Activated naive CD4-positive, alpha-beta T cell treated with anti-CD3 and anti-CD28 coated beads, Interleukin-2, amount 50 U/mL, for 24 hours (primary cell): ENCODE measurements around the gene CABLES1.
"Not testable (repeated sequence)": the region's sequence is repeated elsewhere in the genome, so short reads cannot be mapped to it uniquely, and the experiment has no call there.

Source experiments
- H3K27ac Mint-ChIP-seq: one replicate; pipeline ENCODE4 v1.8.0; 2021; ENCODE audit warnings: mild to moderate bottlenecking, mixed read lengths
- H3K27me3 Mint-ChIP-seq: one replicate; pipeline ENCODE4 v1.8.0; 2021; ENCODE audit warnings: mixed read lengths
- H3K36me3 Mint-ChIP-seq: one replicate; pipeline ENCODE4 v1.8.0; 2021; ENCODE audit warnings: mixed read lengths
- H3K4me1 Mint-ChIP-seq: one replicate; pipeline ENCODE4 v1.8.0; 2021; ENCODE audit warnings: mixed read lengths
- H3K4me3 Mint-ChIP-seq: one replicate; pipeline ENCODE4 v1.8.0; 2021; ENCODE audit warnings: mild to moderate bottlenecking, mixed read lengths
- H3K9me3 Mint-ChIP-seq: one replicate; pipeline ENCODE4 v1.8.0; 2021; ENCODE audit warnings: mixed read lengths

Gene CABLES1

GRCh38 chr18:23238651-23239349 lies 103.5 kb downstream of the CABLES1 start:
- peak overlapping the region; percentile 77 for H3K4me3 Mint-ChIP-seq
- H3K4me1 Mint-ChIP-seq: peaks cover 18% of the 10 kb centered on the region
- H3K27me3 Mint-ChIP-seq: no peaks in the 10 kb centered on the region
- no peaks in the 10 kb centered on the region for H3K36me3 Mint-ChIP-seq
- H3K27ac Mint-ChIP-seq: no peak overlapping the region
- no peaks in the 10 kb centered on the region for H3K9me3 Mint-ChIP-seq

DNA sequence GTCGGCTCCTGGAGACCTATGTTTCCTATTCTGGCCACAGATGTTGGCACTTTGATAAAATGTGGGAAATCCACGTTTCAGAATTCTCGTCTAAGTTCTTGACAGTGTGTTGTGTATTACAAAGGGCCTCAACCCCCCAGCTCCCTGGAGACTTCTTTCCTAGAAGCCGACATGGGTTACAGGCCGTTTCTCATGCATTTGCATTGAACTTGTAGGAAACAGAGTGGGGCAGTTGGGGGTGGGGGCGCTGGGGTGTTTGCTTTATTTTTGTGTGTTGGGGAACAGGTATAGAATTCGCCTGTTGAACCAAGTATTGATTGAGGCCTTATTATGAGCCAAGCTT lies 104.0 kb downstream of the CABLES1 start:
- no peaks in the 10 kb centered on the region for H3K36me3 Mint-ChIP-seq
- no peaks in the 10 kb centered on the region for H3K9me3 Mint-ChIP-seq
- H3K27ac Mint-ChIP-seq: no peak overlapping the region
- H3K27me3 Mint-ChIP-seq: no peaks in the 10 kb centered on the region
- no peak overlapping the region for H3K4me3 Mint-ChIP-seq
- peaks cover 18% of the 10 kb centered on the region for H3K4me1 Mint-ChIP-seq

GRCh38 chr18:23239885-23240608 lies 104.8 kb downstream of the CABLES1 start:
- H3K27ac Mint-ChIP-seq: no peak overlapping the region
- H3K9me3 Mint-ChIP-seq: no peaks in the 10 kb centered on the region
- peaks cover 18% of the 10 kb centered on the region for H3K4me1 Mint-ChIP-seq

GRCh38 chr18:23240609-23240930 lies 105.3 kb downstream of the CABLES1 start:
- no peak overlapping the region for H3K4me3 Mint-ChIP-seq
- no peak overlapping the region for H3K27ac Mint-ChIP-seq
- H3K27me3 Mint-ChIP-seq: no peaks in the 10 kb centered on the region
- peaks cover 18% of the 10 kb centered on the region for H3K4me1 Mint-ChIP-seq
- no peaks in the 10 kb centered on the region for H3K9me3 Mint-ChIP-seq
- H3K36me3 Mint-ChIP-seq: no peaks in the 10 kb centered on the region

More at GRCh38 chr18:23239885-23240608, 104.8 kb downstream of the CABLES1 start:
- Mint-ChIP-seq H3K36me3 (no peaks in the 10 kb centered on the region), H3K27me3 (no peaks in the 10 kb centered on the region), H3K4me3 (no peak overlapping the region)

- H3K9me3 Mint-ChIP-seq, H3K36me3 Mint-ChIP-seq, H3K4me3 Mint-ChIP-seq, H3K27me3 Mint-ChIP-seq: not testable (repeated sequence)
- peaks cover 18% of the 10 kb centered on the region for H3K4me1 Mint-ChIP-seq
- H3K27ac Mint-ChIP-seq: peak overlapping the region; percentile 24
These were observed 106.7 kb downstream of the CABLES1 start for GRCh38 chr18:23241833-23242496.

GRCh38 chr18:23243178-23243577 lies 107.9 kb downstream of the CABLES1 start:
- Mint-ChIP-seq H3K4me3 (no peak overlapping the region), H3K9me3 (no peaks in the 10 kb centered on the region), H3K36me3 (no peaks in the 10 kb centered on the region), H3K27ac (no peak overlapping the region), H3K27me3 (no peaks in the 10 kb centered on the region), H3K4me1 (peaks cover 10% of the 10 kb centered on the region)

DNA sequence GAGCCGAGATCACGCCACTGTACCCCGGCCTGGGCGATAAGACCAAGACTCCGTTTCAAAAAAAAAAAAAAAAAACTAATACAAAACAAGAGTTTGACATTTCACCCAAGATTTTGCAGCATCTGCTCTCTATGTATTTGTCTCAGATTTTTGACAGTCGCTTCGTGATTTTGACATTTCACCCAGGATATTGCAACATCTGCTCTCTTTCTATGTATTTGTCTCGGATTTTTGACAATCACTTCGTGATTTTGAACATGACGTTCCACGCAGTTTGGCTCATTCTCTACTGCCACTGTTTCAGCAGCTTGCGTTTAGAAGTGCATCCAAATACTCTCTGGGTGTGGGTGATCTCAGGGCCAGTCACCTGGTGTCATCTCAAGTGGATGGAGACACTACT lies 108.5 kb downstream of the CABLES1 start:
- H3K4me1 Mint-ChIP-seq: peaks cover 4% of the 10 kb centered on the region
- no peaks in the 10 kb centered on the region for H3K36me3 Mint-ChIP-seq
- H3K27ac Mint-ChIP-seq: no peak overlapping the region
- no peaks in the 10 kb centered on the region for H3K9me3 Mint-ChIP-seq
- no peak overlapping the region for H3K4me3 Mint-ChIP-seq
- H3K27me3 Mint-ChIP-seq: no peaks in the 10 kb centered on the region

- Mint-ChIP-seq H3K36me3 (no peaks in the 10 kb centered on the region), H3K9me3 (no peaks in the 10 kb centered on the region), H3K27ac (no peak overlapping the region), H3K27me3 (no peaks in the 10 kb centered on the region), H3K4me1 (no peaks in the 10 kb centered on the region), H3K4me3 (no peak overlapping the region)
These were observed 109.1 kb downstream of the CABLES1 start for GRCh38 chr18:23244401-23244800.

DNA sequence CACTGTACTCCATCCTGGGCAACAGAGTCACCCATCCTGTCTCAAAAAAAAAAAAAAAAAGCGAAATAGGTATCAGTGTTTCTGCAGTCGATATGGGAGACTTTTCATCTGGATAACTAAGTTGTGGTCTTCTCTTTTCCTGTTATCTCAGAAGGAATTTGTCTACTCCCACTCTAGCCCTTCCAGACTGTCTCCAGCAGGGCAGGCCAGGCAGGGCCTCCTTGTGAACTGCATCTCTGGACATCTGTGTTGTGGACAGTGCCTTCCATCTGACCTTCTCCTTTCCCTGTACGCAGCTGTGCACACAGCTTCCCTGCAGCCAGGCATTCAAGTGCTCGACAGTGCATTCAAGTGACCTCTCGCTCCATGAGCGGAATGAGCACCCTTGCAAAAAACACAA lies 110.2 kb downstream of the CABLES1 start:
- Mint-ChIP-seq H3K4me3 (no peak overlapping the region), H3K9me3 (no peaks in the 10 kb centered on the region), H3K4me1 (no peaks in the 10 kb centered on the region), H3K36me3 (no peaks in the 10 kb centered on the region), H3K27ac (no peak overlapping the region), H3K27me3 (no peaks in the 10 kb centered on the region)

- no peak overlapping the region for H3K27ac Mint-ChIP-seq
- no peaks in the 10 kb centered on the region for H3K9me3 Mint-ChIP-seq
- H3K4me1 Mint-ChIP-seq: no peaks in the 10 kb centered on the region
- H3K4me3 Mint-ChIP-seq: no peak overlapping the region
- no peaks in the 10 kb centered on the region for H3K36me3 Mint-ChIP-seq
- H3K27me3 Mint-ChIP-seq: no peaks in the 10 kb centered on the region
These were observed 112.0 kb downstream of the CABLES1 start for GRCh38 chr18:23247331-23247730.

- Mint-ChIP-seq H3K4me1 (no peaks in the 10 kb centered on the region), H3K4me3 (no peak overlapping the region), H3K27ac (no peak overlapping the region), H3K27me3 (no peaks in the 10 kb centered on the region), H3K9me3 (no peaks in the 10 kb centered on the region), H3K36me3 (no peaks in the 10 kb centered on the region)
These were observed 112.6 kb downstream of the CABLES1 start for GRCh38 chr18:23247896-23248295.

GRCh38 chr18:23248826-23249225 lies 113.5 kb downstream of the CABLES1 start:
- Mint-ChIP-seq H3K4me1 (no peaks in the 10 kb centered on the region), H3K4me3 (no peak overlapping the region), H3K9me3 (no peaks in the 10 kb centered on the region), H3K27ac (no peak overlapping the region), H3K27me3 (no peaks in the 10 kb centered on the region), H3K36me3 (no peaks in the 10 kb centered on the region)

- H3K27ac Mint-ChIP-seq: no peak overlapping the region
- no peaks in the 10 kb centered on the region for H3K36me3 Mint-ChIP-seq
- H3K9me3 Mint-ChIP-seq: no peaks in the 10 kb centered on the region
- no peak overlapping the region for H3K4me3 Mint-ChIP-seq
- no peaks in the 10 kb centered on the region for H3K27me3 Mint-ChIP-seq
- H3K4me1 Mint-ChIP-seq: no peaks in the 10 kb centered on the region
These were observed 114.1 kb downstream of the CABLES1 start for GRCh38 chr18:23249348-23249747.

- no peak overlapping the region for H3K27ac Mint-ChIP-seq
These were observed 115.8 kb downstream of the CABLES1 start for GRCh38 chr18:23250893-23251656.

DNA sequence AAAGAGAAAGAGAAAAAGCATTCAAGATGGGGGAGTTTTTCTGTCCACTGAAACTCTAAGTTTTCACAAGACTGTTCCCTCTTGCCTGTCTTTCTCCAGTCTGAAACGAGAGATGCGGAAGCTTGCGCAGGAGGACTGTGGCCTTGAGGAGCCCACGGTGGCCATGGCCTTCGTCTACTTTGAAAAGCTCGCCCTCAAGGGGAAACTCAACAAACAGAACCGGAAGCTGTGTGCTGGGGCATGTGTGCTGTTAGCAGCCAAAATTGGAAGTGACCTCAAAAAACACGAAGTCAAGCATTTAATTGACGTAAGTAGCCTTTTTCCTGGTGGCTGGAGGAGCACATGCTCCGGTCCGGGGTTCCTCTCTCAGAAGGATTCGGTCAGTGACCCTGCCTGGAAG lies 118.3 kb downstream of the CABLES1 start:
- H3K9me3 Mint-ChIP-seq: no peaks in the 10 kb centered on the region
- no peaks in the 10 kb centered on the region for H3K27me3 Mint-ChIP-seq
- no peak overlapping the region for H3K4me3 Mint-ChIP-seq
- no peak overlapping the region for H3K27ac Mint-ChIP-seq
- H3K36me3 Mint-ChIP-seq: no peaks in the 10 kb centered on the region
- peaks cover 7% of the 10 kb centered on the region for H3K4me1 Mint-ChIP-seq

More at GRCh38 chr18:23250893-23251656, 115.8 kb downstream of the CABLES1 start:
- Mint-ChIP-seq H3K36me3 (no peaks in the 10 kb centered on the region), H3K4me3 (no peak overlapping the region), H3K4me1 (no peaks in the 10 kb centered on the region), H3K9me3 (no peaks in the 10 kb centered on the region), H3K27me3 (no peaks in the 10 kb centered on the region)

GRCh38 chr18:23257137-23257536 lies 121.9 kb downstream of the CABLES1 start:
- no peak overlapping the region for H3K4me3 Mint-ChIP-seq
- no peaks in the 10 kb centered on the region for H3K36me3 Mint-ChIP-seq
- no peaks in the 10 kb centered on the region for H3K9me3 Mint-ChIP-seq
- no peaks in the 10 kb centered on the region for H3K27me3 Mint-ChIP-seq
- peaks cover 36% of the 10 kb centered on the region for H3K4me1 Mint-ChIP-seq
- no peak overlapping the region for H3K27ac Mint-ChIP-seq
